HFF-Myc (cell line): ENCODE results near the gene OR10AD1.
"Not testable (repeated sequence)": the region's sequence is repeated elsewhere in the genome, so short reads cannot be mapped to it uniquely, and the experiment has no call there.

ENCODE experiments used
- DNase-seq: peaks from one replicate; pipeline ENCODE4 v3.0.0-alpha.2; 2011; ENCODE audit warnings: low read depth; ENCODE audit errors: extremely low read depth
- H3K4me3 ChIP-seq: replicated peaks from 2 replicates; pipeline ENCODE4 v1.5.1; 2011; ENCODE audit warnings: low read depth, mild to moderate bottlenecking, control low read depth, low read length
- CTCF ChIP-seq: IDR thresholded peaks from 2 replicates; pipeline ENCODE4 v1.5.1; 2012; ENCODE audit warnings: mild to moderate bottlenecking, low read depth, low read length, control low read depth; ENCODE audit errors: missing control alignments

The OR10AD1 gene

GRCh38 chr12:48203192-48203591, at the start of gene OR10AD1:
Gene OR10AD1 (minus strand): TSS chr12:48203292. CDS start chr12:48203292, 0 bp downstream.
- no peak within 1 kb of the TSS for H3K4me3 ChIP-seq
- TF ChIP-seq CTCF, result no peak
- DNase-seq, result no peak

GRCh38 chr12:48247181-48247966, 44.3 kb upstream of the OR10AD1 start:
- no peak for DNase-seq
- TF ChIP-seq CTCF, result no peak

GRCh38 chr12:48237162-48237561, 34.1 kb upstream of the OR10AD1 start:
- DNase-seq, result no peak
- H3K4me3 ChIP-seq, result no peak overlapping the region
- no peak for TF ChIP-seq CTCF

More at GRCh38 chr12:48247181-48247966, 44.3 kb upstream of the OR10AD1 start:
- H3K4me3 ChIP-seq, result no peak overlapping the region

- TF ChIP-seq CTCF, result no peak
- H3K4me3 ChIP-seq, result no peak overlapping the region
- no peak for DNase-seq
These were observed 32.8 kb upstream of the OR10AD1 start for GRCh38 chr12:48235796-48236333.

GRCh38 chr12:48231169-48231958, 28.3 kb upstream of the OR10AD1 start:
- H3K4me3 ChIP-seq, DNase-seq: not testable (repeated sequence)

GRCh38 chr12:48224533-48224932, 21.4 kb upstream of the OR10AD1 start:
- not testable (repeated sequence) for H3K4me3 ChIP-seq, DNase-seq

GRCh38 chr12:48221645-48222044, 18.6 kb upstream of the OR10AD1 start:
- DNase-seq, result no peak
- no peak for TF ChIP-seq CTCF
- no peak overlapping the region for H3K4me3 ChIP-seq
